ENCODE measurements around the gene RNF111. TPM values are rescaled to one million over a fixed set of nuclear protein-coding genes. Genes with fewer than 3 reads are reported as not detected.
A peak's percentile ranks its signal among the peaks of the same experiment; 100 is the strongest.

RNF111 gene
- total and polyA plus RNA-seq, 2 experiments from 2014 or later = 14.4 to 24.5 TPM

GRCh38 chr15:59048897-59049296 is 61.4 kb downstream of the RNF111 start:
- Mint-ChIP-seq H3K4me1 (no peaks in the 10 kb centered on the region), H3K4me3 (no peak overlapping the region), H3K36me3 (ENCODE audit: low read depth) (peaks cover 6% of the 10 kb centered on the region; the same call in 2 of the 3 replicates), H3K27me3 (ENCODE audit: insufficient read depth, low read depth, poor library complexity) (no peaks in the 10 kb centered on the region), H3K27ac (no peak overlapping the region), H3K9me3 (no peaks in the 10 kb centered on the region)
- DNase-seq (ENCODE audit: low spot score) (no peak), ATAC-seq (no peak)
- no peaks in the 10 kb centered on the region for H3F3A ChIP-seq (replicated peaks; ENCODE audit: low read depth)
- no peaks in the 10 kb centered on the region for H3K27me3 ChIP-seq (ENCODE audit: insufficient read depth)
- H3K36me3 ChIP-seq (ENCODE audit: insufficient read depth) = 0 out of 2 replicates have a peak, but pooled peaks cover 4% of the 10 kb centered on the region
- no peaks in the 10 kb centered on the region for H3K9me2 ChIP-seq (ENCODE audit: insufficient read depth)
- peaks cover 4% of the 10 kb centered on the region; the same call in 1 of the 2 replicates for H4K20me1 ChIP-seq (replicated peaks; ENCODE audit: insufficient read depth)
- TF ChIP-seq EZH2phosphoT487 (IDR thresholded peaks at IDR 0.05; ENCODE audit: unreplicated experiment) = no peak
- no peak for TF ChIP-seq REST (IDR thresholded peaks at IDR 0.05; ENCODE audit: unreplicated experiment)
- no peak for TF ChIP-seq POLR2AphosphoS5 (IDR thresholded peaks at IDR 0.05; ENCODE audit: low read depth)
- TF ChIP-seq NANOG (IDR thresholded peaks at IDR 0.05; ENCODE audit: borderline replicate concordance) = no peak
- TF ChIP-seq JUNB (IDR thresholded peaks at IDR 0.05; ENCODE audit: unreplicated experiment) = no peak
- peaks cover 32% of the 10 kb centered on the region for H3K79me2 ChIP-seq (replicated peaks; ENCODE audit: insufficient read depth)
- no peak overlapping the region for H3K27ac ChIP-seq (ENCODE audit: low read depth)
- no peak overlapping the region for H3K4me2 ChIP-seq
- no peaks in the 10 kb centered on the region for H3K4me1 ChIP-seq (ENCODE audit: insufficient read depth)
- H2AFZ ChIP-seq = no peak overlapping the region
- no peak overlapping the region for H3K4me3 ChIP-seq

GRCh38 chr15:59051873-59052861 is 64.7 kb downstream of the RNF111 start:
- H3K27me3 ChIP-seq (ENCODE audit: insufficient read depth) = no peaks in the 10 kb centered on the region
- Mint-ChIP-seq H3K4me3 (no peak overlapping the region), H3K27me3 (ENCODE audit: insufficient read depth, low read depth, poor library complexity) (no peaks in the 10 kb centered on the region), H3K27ac (no peak overlapping the region), H3K36me3 (ENCODE audit: low read depth) (peaks cover 10% of the 10 kb centered on the region; the same call in 2 of the 3 replicates), H3K4me1 (peaks cover 2% of the 10 kb centered on the region; the same call in 1 of the 3 replicates), H3K9me3 (no peaks in the 10 kb centered on the region)
- no peak overlapping the region for H3K4me2 ChIP-seq
- no peaks in the 10 kb centered on the region for H3K9me2 ChIP-seq (ENCODE audit: insufficient read depth)
- H3K27ac ChIP-seq (ENCODE audit: low read depth) = 0 out of 2 replicates have a peak overlapping the region, but pooled peaks have one; percentile 6
- no peak for DNase-seq (ENCODE audit: low spot score)
- H3K4me3 ChIP-seq = no peak overlapping the region
- H2AFZ ChIP-seq = no peak overlapping the region
- H3K4me1 ChIP-seq (ENCODE audit: insufficient read depth) = no peaks in the 10 kb centered on the region
- peaks cover 16% of the 10 kb centered on the region for H3K79me2 ChIP-seq (replicated peaks; ENCODE audit: insufficient read depth)
- H4K20me1 ChIP-seq (replicated peaks; ENCODE audit: insufficient read depth) = peaks cover 2% of the 10 kb centered on the region
- H3K36me3 ChIP-seq (ENCODE audit: insufficient read depth) = 0 out of 2 replicates have a peak, but pooled peaks cover 12% of the 10 kb centered on the region
- no peak for ATAC-seq
- H3F3A ChIP-seq (replicated peaks; ENCODE audit: low read depth) = no peaks in the 10 kb centered on the region
- TF ChIP-seq POLR2AphosphoS5 (IDR thresholded peaks at IDR 0.05; ENCODE audit: low read depth) (no peak), ZNF114 (CRISPR knock-in tag; IDR thresholded peaks at IDR 0.05) (no peak), ZNF331 (CRISPR knock-in tag; IDR thresholded peaks at IDR 0.05; ENCODE audit: low read depth) (no peak), NANOG (IDR thresholded peaks at IDR 0.05; ENCODE audit: borderline replicate concordance) (no peak), STAT1 (IDR thresholded peaks at IDR 0.05; ENCODE audit: unreplicated experiment) (no peak), EZH2phosphoT487 (IDR thresholded peaks at IDR 0.05; ENCODE audit: unreplicated experiment) (no peak), REST (IDR thresholded peaks at IDR 0.05; ENCODE audit: unreplicated experiment) (no peak), CREB1 (CRISPR knock-in tag; IDR thresholded peaks at IDR 0.05; ENCODE audit: low read depth) (no peak), JUNB (IDR thresholded peaks at IDR 0.05; ENCODE audit: unreplicated experiment) (no peak), CTCF (conservative IDR thresholded peaks at IDR 0.05; ENCODE audit: low read depth in 2 of 2) (no peak)

Measured in GM23338 (cell line).